Left ventricle myocardium inferior (tissue), 1 donor: ENCODE measurements around the gene GTF3C1. TPM values are rescaled to one million over a fixed set of nuclear protein-coding genes. Genes with fewer than 3 reads are reported as not detected.
A peak's percentile ranks its signal among the peaks of the same experiment; 100 is the strongest.

ENCODE experiments used
- DNase-seq: peaks from one replicate; pipeline ENCODE4 v3.0.0-alpha.2; 2020
- H3K27ac ChIP-seq: fragments of 200-600 bp; replicated peaks from 2 replicates; pipeline ENCODE4 v1.8.0; 2021
- H3K27me3 ChIP-seq: fragments of 200-600 bp; 2 replicates; pipeline ENCODE4 v1.8.0; 2021; ENCODE audit warnings: low read depth
- H3K36me3 ChIP-seq: fragments of 200-600 bp; 2 replicates; pipeline ENCODE4 v1.8.0; 2021
- H3K4me1 ChIP-seq: fragments of 200-600 bp; 2 replicates; pipeline ENCODE4 v1.8.0; 2021
- H3K4me3 ChIP-seq: fragments of 200-600 bp; 2 replicates; pipeline ENCODE4 v1.8.0; 2021; ENCODE audit warnings: mild to moderate bottlenecking, moderate library complexity
- H3K9me3 ChIP-seq: fragments of 200-600 bp; replicated peaks from 2 replicates; pipeline ENCODE4 v1.8.0; 2021
- CTCF ChIP-seq: fragments of 200-600 bp; IDR thresholded peaks from 2 replicates; pipeline ENCODE4 v1.8.0; 2021; ENCODE audit warnings: antibody characterized with exemption, mild to moderate bottlenecking, borderline replicate concordance
- intact Hi-C: fragments of 100-400 bp; cut with micrococcal nuclease; formaldehyde crosslinking; loops from one replicate; pipeline ENCODE4 v1.11.0; 2022
- total RNA-seq: library from RNA; stranded (reverse); fragmentation: NEBNext Ultra II Directional; extraction: Animal tissue kit (Norgen Biotek cat#: 25700); gene quantifications from one replicate; pipeline ENCODE4 v1.2.1, GENCODE V29; 2021
- donor health status: DM: no; HTN: yes; CAD: no; lungs with severe emphysema.

GTF3C1 gene
- total RNA-seq, 1 donor from 2014 or later: 46.9 TPM

- no peaks in the 10 kb centered on the region for H3K27me3 ChIP-seq
- H3K4me3 ChIP-seq: no peak overlapping the region
- DNase-seq: no peak
- no peak for TF ChIP-seq CTCF
- peaks cover 96% of the 10 kb centered on the region for H3K36me3 ChIP-seq
- H3K27ac ChIP-seq: peak overlapping the region; percentile 17
- intact Hi-C loops: no loop called here
- no peaks in the 10 kb centered on the region for H3K9me3 ChIP-seq
- H3K4me1 ChIP-seq: peaks cover 20% of the 10 kb centered on the region
Measured at GRCh38 chr16:27538528-27538927, 11.2 kb downstream of the GTF3C1 start.

GRCh38 chr16:27534256-27534655 lies 15.5 kb downstream of the GTF3C1 start:
- Histone ChIP-seq H3K9me3 (no peaks in the 10 kb centered on the region), H3K27me3 (no peaks in the 10 kb centered on the region), H3K36me3 (peaks cover 96% of the 10 kb centered on the region), H3K27ac (no peak overlapping the region), H3K4me1 (peaks cover 47% of the 10 kb centered on the region), H3K4me3 (no peak overlapping the region)
- DNase-seq: no peak
- TF ChIP-seq CTCF: no peak
- intact Hi-C loops: no loop called here

DNA sequence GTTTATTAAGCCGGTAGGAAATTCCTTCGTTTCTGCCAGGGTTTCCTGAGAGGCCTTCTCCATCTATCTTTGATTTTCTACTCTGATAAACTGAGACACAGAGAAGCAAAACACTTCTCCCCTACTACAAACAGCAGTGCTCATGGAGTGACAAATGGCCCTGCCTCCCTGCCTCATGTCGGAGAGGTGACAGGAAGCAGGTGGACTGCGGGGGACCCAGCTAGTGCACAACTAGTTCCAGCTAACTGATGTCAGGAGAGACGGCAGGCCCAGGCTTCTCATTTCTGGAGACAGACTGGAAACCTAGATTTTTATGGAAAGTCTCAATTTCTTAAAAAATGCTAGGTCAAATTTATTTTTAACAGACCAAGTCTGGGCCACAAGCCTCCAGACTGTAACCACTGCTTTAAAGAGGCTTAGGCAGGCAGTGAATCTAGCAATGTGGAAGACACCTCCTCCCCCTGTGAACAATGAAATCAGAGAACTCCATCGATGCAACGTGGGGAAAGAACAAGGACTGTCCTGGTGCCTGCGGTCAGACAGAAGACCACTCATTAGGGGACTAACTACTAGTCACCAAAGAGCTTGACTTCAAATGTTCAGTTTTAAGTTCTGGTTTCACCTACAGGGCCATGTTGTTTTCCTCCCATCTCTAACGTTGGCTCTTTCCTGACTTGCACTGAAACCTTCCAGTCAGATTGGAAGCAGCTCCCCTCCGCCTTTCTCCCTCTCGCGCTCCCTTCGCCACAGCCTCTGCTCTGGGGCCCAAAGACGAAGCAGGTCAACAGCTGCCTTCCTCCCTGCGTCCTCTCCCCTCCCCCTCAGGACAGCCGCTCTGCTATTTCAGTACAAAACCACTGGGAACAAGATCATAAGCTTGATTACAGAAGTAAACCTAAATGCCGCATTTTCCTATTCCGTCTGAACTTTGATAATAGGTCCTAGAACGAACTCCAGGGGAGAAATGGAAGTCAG lies 17.6 kb downstream of the GTF3C1 start:
- DNase-seq: no peak
- peak overlapping the region; percentile 95 for H3K27ac ChIP-seq
- H3K36me3 ChIP-seq: peaks cover 99% of the 10 kb centered on the region
- no peaks in the 10 kb centered on the region for H3K9me3 ChIP-seq
- peaks cover 49% of the 10 kb centered on the region for H3K4me1 ChIP-seq
- H3K4me3 ChIP-seq: no peak overlapping the region
- intact Hi-C loops: no loop called here
- no peak for TF ChIP-seq CTCF
- H3K27me3 ChIP-seq: no peaks in the 10 kb centered on the region

GRCh38 chr16:27531186-27531585 lies 18.5 kb downstream of the GTF3C1 start:
- no peaks in the 10 kb centered on the region for H3K9me3 ChIP-seq
- H3K36me3 ChIP-seq: peaks cover 99% of the 10 kb centered on the region
- intact Hi-C loops: no loop called here
- TF ChIP-seq CTCF: no peak
- DNase-seq: no peak
- H3K4me3 ChIP-seq: no peak overlapping the region
- H3K27ac ChIP-seq: peak overlapping the region; percentile 95
- H3K4me1 ChIP-seq: peaks cover 58% of the 10 kb centered on the region
- H3K27me3 ChIP-seq: no peaks in the 10 kb centered on the region

DNA sequence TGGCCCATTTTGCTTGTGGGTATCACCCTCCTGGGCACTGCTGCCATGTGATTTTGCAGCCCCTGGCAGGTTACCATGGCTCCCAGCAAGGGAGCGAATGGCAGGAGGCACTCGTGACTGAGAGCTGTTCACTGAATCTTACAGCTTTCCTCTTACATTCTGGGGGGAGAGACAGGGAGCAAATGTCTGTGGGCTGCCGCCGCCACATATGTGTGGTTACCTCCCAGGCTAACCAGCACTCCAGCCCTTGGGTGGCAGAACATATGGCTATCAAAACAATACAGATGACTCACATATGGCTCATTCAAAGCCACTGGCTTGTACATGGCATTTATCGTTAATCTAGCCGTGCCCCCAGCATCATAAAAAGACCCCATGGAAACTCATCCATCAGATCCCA lies 19.8 kb downstream of the GTF3C1 start:
- H3K4me1 ChIP-seq: peaks cover 66% of the 10 kb centered on the region
- peaks cover 7% of the 10 kb centered on the region for H3K9me3 ChIP-seq
- no peak for TF ChIP-seq CTCF
- no peak overlapping the region for H3K4me3 ChIP-seq
- peaks cover 99% of the 10 kb centered on the region for H3K36me3 ChIP-seq
- no peak for DNase-seq
- H3K27ac ChIP-seq: peak overlapping the region; percentile 95
- intact Hi-C loops: no loop called here
- H3K27me3 ChIP-seq: no peaks in the 10 kb centered on the region
